ENCODE data around the gene HBP1. TPM values are rescaled to one million over a fixed set of nuclear protein-coding genes. Genes with fewer than 3 reads are reported as not detected.

The HBP1 gene
- polyA plus RNA-seq, 3 donors from 2014 or later, result 42.8 to 107 (median 51.9) TPM

GRCh38 chr7:107179326-107180164 is 10.7 kb downstream of the HBP1 start:
- Mint-ChIP-seq H3K36me3 (peaks cover 0 to 21% (median 8%) of the 10 kb centered on the region in 3 donors), H3K27ac (no peak overlapping the region), H3K4me1 (peaks cover 42 to 63% of the 10 kb centered on the region in 2 donors), H3K4me3 (no peak overlapping the region), H3K27me3 (ENCODE audit: low read depth in 3 of 3) (peaks cover 0 to 3% (median 0%) of the 10 kb centered on the region in 3 donors), H3K9me3 (no peaks in the 10 kb centered on the region)
- DNase-seq, result no peak

DNA sequence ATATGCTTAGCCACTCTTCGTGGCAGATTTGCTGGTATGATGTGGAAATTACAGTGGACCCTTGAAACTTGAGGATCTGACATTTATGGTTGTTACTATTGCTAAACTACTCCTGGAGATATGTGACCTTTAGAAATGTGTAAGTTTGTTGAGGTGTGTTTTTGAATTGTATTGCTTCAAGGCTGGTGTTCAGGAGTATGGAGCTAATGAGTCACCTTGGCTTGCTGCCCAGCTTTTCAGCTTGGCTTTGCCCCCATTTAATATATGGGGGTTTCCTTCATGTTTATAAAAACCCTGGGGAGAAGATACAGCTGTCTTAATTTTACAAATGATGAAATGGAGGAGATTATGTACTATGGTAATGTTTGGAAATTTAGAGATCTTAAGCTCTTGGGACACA is 11.6 kb downstream of the HBP1 start:
- H3K4me1 Mint-ChIP-seq, result peaks cover 41 to 63% of the 10 kb centered on the region in 2 donors
- DNase-seq, result no peak
- H3K36me3 Mint-ChIP-seq, result peaks cover 0 to 28% (median 14%) of the 10 kb centered on the region in 3 donors
- peak overlapping the region in 4 of 6 donors; percentile 1 to 23 (median 11) for H3K27ac Mint-ChIP-seq
- no peak overlapping the region for H3K4me3 Mint-ChIP-seq
- no peaks in the 10 kb centered on the region for H3K9me3 Mint-ChIP-seq
- peaks cover 0 to 3% (median 3%) of the 10 kb centered on the region in 3 donors for H3K27me3 Mint-ChIP-seq (ENCODE audit: low read depth in 3 of 3)

- no peaks in the 10 kb centered on the region for H3K9me3 Mint-ChIP-seq
- H3K27ac Mint-ChIP-seq, result peak overlapping the region in 2 of 6 donors; percentile 1 to 26
- peaks cover 37 to 63% of the 10 kb centered on the region in 2 donors for H3K4me1 Mint-ChIP-seq
- no peak for DNase-seq
- H3K27me3 Mint-ChIP-seq (ENCODE audit: low read depth in 3 of 3), result peaks cover 0 to 3% (median 3%) of the 10 kb centered on the region in 3 donors
- peaks cover 0 to 33% (median 14%) of the 10 kb centered on the region in 3 donors for H3K36me3 Mint-ChIP-seq
- no peak overlapping the region for H3K4me3 Mint-ChIP-seq
These were observed 12.4 kb downstream of the HBP1 start for GRCh38 chr7:107181172-107181571.

- peaks cover 0 to 3% (median 3%) of the 10 kb centered on the region in 3 donors for H3K27me3 Mint-ChIP-seq (ENCODE audit: low read depth in 3 of 3)
- H3K4me1 Mint-ChIP-seq, result peaks cover 12 to 53% of the 10 kb centered on the region in 2 donors
- no peak overlapping the region for H3K4me3 Mint-ChIP-seq
- no peaks in the 10 kb centered on the region for H3K9me3 Mint-ChIP-seq
- no peak overlapping the region for H3K27ac Mint-ChIP-seq
- H3K36me3 Mint-ChIP-seq, result peaks cover 21 to 62% (median 34%) of the 10 kb centered on the region in 3 donors
- DNase-seq, result no peak
These were observed 16.9 kb downstream of the HBP1 start for GRCh38 chr7:107185716-107186115.

GRCh38 chr7:107186240-107186639 is 17.4 kb downstream of the HBP1 start:
- Mint-ChIP-seq H3K27me3 (ENCODE audit: low read depth in 3 of 3) (peaks cover 0 to 3% (median 3%) of the 10 kb centered on the region in 3 donors), H3K4me1 (peaks cover 7 to 47% of the 10 kb centered on the region in 2 donors), H3K4me3 (no peak overlapping the region), H3K9me3 (no peaks in the 10 kb centered on the region), H3K27ac (no peak overlapping the region), H3K36me3 (peaks cover 21 to 58% (median 34%) of the 10 kb centered on the region in 3 donors)
- DNase-seq, result no peak

DNA sequence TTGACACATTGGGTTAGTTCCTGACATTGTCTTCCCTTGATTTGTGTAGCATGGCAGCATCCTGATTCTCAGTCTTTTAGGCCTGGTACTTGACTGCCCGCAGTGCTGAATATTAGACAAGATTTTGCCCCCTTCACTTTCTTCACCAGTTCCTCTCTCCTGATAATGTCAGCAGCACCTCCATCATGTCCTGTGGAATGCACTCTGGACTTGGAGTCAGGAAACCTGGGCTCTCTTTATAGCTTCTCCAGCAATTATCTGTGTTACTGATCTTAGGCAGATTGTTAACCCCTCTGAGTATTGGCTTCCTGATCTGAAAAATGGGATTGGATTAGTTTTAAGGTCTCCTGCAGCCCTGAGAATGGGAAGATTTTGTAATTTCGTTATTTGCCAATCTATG is 19.0 kb downstream of the HBP1 start:
- no peak overlapping the region for H3K27ac Mint-ChIP-seq
- peaks cover 24 to 66% (median 34%) of the 10 kb centered on the region in 3 donors for H3K36me3 Mint-ChIP-seq
- peaks cover 7 to 47% of the 10 kb centered on the region in 2 donors for H3K4me1 Mint-ChIP-seq

GRCh38 chr7:107190090-107190489 is 21.3 kb downstream of the HBP1 start:
- Mint-ChIP-seq H3K27ac (no peak overlapping the region), H3K4me3 (no peak overlapping the region), H3K9me3 (no peaks in the 10 kb centered on the region), H3K27me3 (ENCODE audit: low read depth in 3 of 3) (peaks cover 0 to 3% (median 0%) of the 10 kb centered on the region in 3 donors), H3K4me1 (peaks cover 0 to 41% of the 10 kb centered on the region in 2 donors), H3K36me3 (peaks cover 26 to 56% (median 32%) of the 10 kb centered on the region in 3 donors)
- no peak for DNase-seq

More for the DNA sequence above, 19.0 kb downstream of the HBP1 start:
- no peak for DNase-seq
- no peak overlapping the region for H3K4me3 Mint-ChIP-seq
- no peaks in the 10 kb centered on the region for H3K9me3 Mint-ChIP-seq
- peaks cover 0 to 3% (median 3%) of the 10 kb centered on the region in 3 donors for H3K27me3 Mint-ChIP-seq (ENCODE audit: low read depth in 3 of 3)

- Mint-ChIP-seq H3K4me1 (peaks cover 0 to 11% of the 10 kb centered on the region in 2 donors), H3K4me3 (no peak overlapping the region), H3K36me3 (peaks cover 16 to 45% (median 25%) of the 10 kb centered on the region in 3 donors)
These were observed 25.2 kb downstream of the HBP1 start for GRCh38 chr7:107194052-107194451.

DNA sequence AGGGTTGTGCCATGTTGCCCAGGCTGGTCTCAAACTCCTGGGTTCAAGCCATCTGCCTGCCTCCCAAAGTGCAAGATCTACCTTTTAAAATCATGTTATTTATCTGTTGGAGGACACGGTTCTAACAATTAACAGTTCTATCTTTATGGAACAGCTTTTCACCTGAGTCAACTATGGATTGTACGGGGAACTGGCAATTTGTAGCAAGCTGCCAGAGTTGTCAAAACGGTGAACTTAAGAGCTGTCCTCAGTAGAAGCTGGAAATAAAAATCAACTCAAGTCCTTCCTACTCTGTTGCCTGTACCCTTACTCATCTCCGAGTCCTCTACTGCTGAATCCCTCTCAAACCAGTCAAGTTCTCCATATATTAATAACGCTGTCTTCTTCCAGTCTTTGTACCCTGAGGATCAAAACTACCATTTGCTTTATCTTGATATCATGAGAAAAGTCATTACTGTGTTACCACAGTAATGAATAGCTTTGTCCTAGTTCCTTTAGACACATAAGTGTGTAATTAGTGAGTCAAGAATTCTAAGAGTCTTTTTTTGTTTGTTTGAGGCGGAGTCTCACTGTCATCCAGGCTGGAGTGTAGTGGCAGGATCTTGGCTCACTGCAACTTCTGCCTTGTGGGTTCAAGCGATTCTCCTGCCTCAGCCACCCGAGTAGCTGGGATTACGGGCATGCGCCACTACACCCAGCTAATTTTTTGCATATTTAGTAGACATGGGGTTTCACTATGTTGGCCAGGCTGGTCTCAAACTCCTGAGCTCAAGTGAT is 28.2 kb downstream of the HBP1 start:
- Mint-ChIP-seq H3K36me3 (peaks cover 21 to 44% (median 29%) of the 10 kb centered on the region in 3 donors), H3K27ac (peak overlapping the region in 2 of 6 donors; percentile 7 to 65), H3K27me3 (ENCODE audit: low read depth in 3 of 3) (peaks cover 0 to 2% (median 0%) of the 10 kb centered on the region in 3 donors), H3K9me3 (no peaks in the 10 kb centered on the region), H3K4me1 (peaks cover 0 to 9% of the 10 kb centered on the region in 2 donors), H3K4me3 (no peak overlapping the region)
- DNase-seq, result no peak

More at GRCh38 chr7:107194052-107194451, 25.2 kb downstream of the HBP1 start:
- H3K9me3 Mint-ChIP-seq, result no peaks in the 10 kb centered on the region
- DNase-seq, result no peak
- peaks cover 0 to 2% (median 0%) of the 10 kb centered on the region in 3 donors for H3K27me3 Mint-ChIP-seq (ENCODE audit: low read depth in 3 of 3)
- peak overlapping the region in 2 of 6 donors; percentile 17 to 34 for H3K27ac Mint-ChIP-seq

DNA sequence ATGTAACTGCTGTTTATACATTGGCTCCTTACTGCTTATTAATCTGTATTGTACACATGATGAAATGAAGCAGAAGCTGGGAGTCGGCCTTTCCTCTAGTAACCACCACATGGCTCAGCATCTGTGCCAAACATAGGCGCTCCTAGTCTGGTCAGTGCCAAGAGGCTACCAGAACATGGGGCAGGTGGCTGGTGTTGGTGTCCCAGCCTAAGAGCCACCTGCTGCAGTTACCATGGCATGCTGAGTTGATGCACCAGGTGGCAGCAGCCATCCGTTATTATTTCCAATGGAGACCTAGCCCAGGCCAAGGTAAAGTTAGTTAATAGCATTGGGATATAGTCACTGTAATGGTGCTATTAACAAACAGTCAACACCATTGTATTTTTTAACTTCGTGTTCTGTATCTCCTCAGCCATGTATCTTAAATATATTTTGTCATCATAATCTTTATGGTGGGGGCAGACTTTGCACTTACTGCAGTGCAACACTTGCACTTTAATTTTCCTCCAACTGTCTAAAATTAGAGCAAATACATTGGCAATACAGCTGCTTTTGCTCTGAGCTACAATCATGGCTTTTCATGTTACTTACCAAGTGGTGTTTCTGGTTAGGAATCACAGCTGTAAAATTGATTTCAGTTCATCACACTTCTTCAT is 33.1 kb downstream of the HBP1 start:
- peaks cover 24 to 43% (median 31%) of the 10 kb centered on the region in 3 donors for H3K36me3 Mint-ChIP-seq
- H3K4me1 Mint-ChIP-seq, result no peaks in the 10 kb centered on the region
- no peak overlapping the region for H3K4me3 Mint-ChIP-seq
- peaks cover 0 to 3% (median 2%) of the 10 kb centered on the region in 3 donors for H3K27me3 Mint-ChIP-seq (ENCODE audit: low read depth in 3 of 3)
- no peaks in the 10 kb centered on the region for H3K9me3 Mint-ChIP-seq
- H3K27ac Mint-ChIP-seq, result no peak overlapping the region
- DNase-seq, result peak in 1 of 3 donors; percentile 19

DNA sequence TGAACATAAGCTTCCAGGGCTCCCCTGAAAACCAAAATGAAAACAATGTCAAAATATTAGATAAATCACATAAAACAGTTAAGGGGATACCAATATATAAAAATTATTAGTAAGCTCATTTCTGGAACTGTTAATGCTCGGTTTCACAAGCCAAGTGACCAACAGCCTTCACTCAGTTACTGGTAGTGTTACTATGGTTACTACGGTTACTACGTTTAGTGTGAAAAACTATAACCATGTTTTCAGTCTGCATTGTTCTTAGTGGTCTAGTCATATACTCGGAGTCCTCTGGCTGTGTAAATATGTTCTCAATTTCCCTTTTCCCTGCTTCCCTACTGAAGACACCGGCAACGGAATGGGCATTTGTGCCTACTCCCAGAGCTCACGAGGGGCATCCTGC is 34.8 kb downstream of the HBP1 start:
- Mint-ChIP-seq H3K36me3 (peaks cover 26 to 35% (median 28%) of the 10 kb centered on the region in 3 donors), H3K27me3 (ENCODE audit: low read depth in 3 of 3) (peaks cover 0 to 4% (median 3%) of the 10 kb centered on the region in 3 donors), H3K4me1 (no peaks in the 10 kb centered on the region), H3K4me3 (no peak overlapping the region), H3K27ac (peak overlapping the region in 1 of 6 donors; percentile 34), H3K9me3 (no peaks in the 10 kb centered on the region)
- no peak for DNase-seq

- Mint-ChIP-seq H3K27ac (peak overlapping the region in 1 of 6 donors; percentile 67), H3K36me3 (peaks cover 25 to 40% (median 29%) of the 10 kb centered on the region in 3 donors), H3K27me3 (ENCODE audit: low read depth in 3 of 3) (peaks cover 0 to 7% (median 5%) of the 10 kb centered on the region in 3 donors), H3K4me3 (no peak overlapping the region), H3K9me3 (no peaks in the 10 kb centered on the region), H3K4me1 (no peaks in the 10 kb centered on the region)
- DNase-seq, result no peak
These were observed 37.3 kb downstream of the HBP1 start for GRCh38 chr7:107206136-107206535.

GRCh38 chr7:107206706-107207105 is 37.9 kb downstream of the HBP1 start:
- H3K36me3 Mint-ChIP-seq, result peaks cover 25 to 37% (median 29%) of the 10 kb centered on the region in 3 donors
- DNase-seq, result no peak
- H3K4me3 Mint-ChIP-seq, result no peak overlapping the region
- no peaks in the 10 kb centered on the region for H3K9me3 Mint-ChIP-seq
- H3K27me3 Mint-ChIP-seq (ENCODE audit: low read depth in 3 of 3), result peaks cover 0 to 7% (median 5%) of the 10 kb centered on the region in 3 donors
- H3K27ac Mint-ChIP-seq, result peak overlapping the region in 3 of 6 donors; percentile 37 to 67 (median 53)
- H3K4me1 Mint-ChIP-seq, result no peaks in the 10 kb centered on the region

Measured in immature natural killer cell (primary cell).